Endometrial microvascular endothelial cells (primary cell): ENCODE results near the gene MAP3K14. TPM values are rescaled to one million over a fixed set of nuclear protein-coding genes. Genes with fewer than 3 reads are reported as not detected.

Experiments used
- in situ Hi-C: cut with HindIII; loops from 2 replicates; pipeline ENCODE4 v1.10.0; 2017; ENCODE audit warnings: low sequenced_read_pairs, low pct_unique_long_range_greater_than_20kb; ENCODE audit errors: inconsistent ontology term
- total RNA-seq: library from RNA; depleted of rRNA; stranded (reverse); fragments of >200 nt; gene quantifications from one replicate; pipeline ENCODE4 v1.2.3, GENCODE V29; 2015; ENCODE audit errors: inconsistent ontology term

Gene MAP3K14
- total RNA-seq, 1 donor from 2014 or later: 5.8 TPM

GRCh38 chr17:45341533-45342158 is 24.8 kb upstream of the MAP3K14 start:
- in situ Hi-C loops: no loop called here

- in situ Hi-C loops: no loop called here
Measured at GRCh38 chr17:45339646-45340605, 23.1 kb upstream of the MAP3K14 start.

GRCh38 chr17:45338996-45339535 is 22.2 kb upstream of the MAP3K14 start:
- in situ Hi-C loops: no loop called here

- in situ Hi-C loops: no loop called here
Measured at GRCh38 chr17:45338023-45338781, 21.4 kb upstream of the MAP3K14 start.

GRCh38 chr17:45336390-45337182 is 19.8 kb upstream of the MAP3K14 start:
- in situ Hi-C loops: no loop called here

- in situ Hi-C loops: no loop called here
Measured at GRCh38 chr17:45335721-45336120, 18.9 kb upstream of the MAP3K14 start.

- in situ Hi-C loops: no loop called here
Measured at GRCh38 chr17:45334701-45335677, 18.2 kb upstream of the MAP3K14 start.

- in situ Hi-C loops: no loop called here
Measured at GRCh38 chr17:45334231-45334630, 17.4 kb upstream of the MAP3K14 start.

GRCh38 chr17:45333702-45334092 is 16.9 kb upstream of the MAP3K14 start:
- in situ Hi-C loops: no loop called here

GRCh38 chr17:45332989-45333701 is 16.3 kb upstream of the MAP3K14 start:
- in situ Hi-C loops: no loop called here

- in situ Hi-C loops: no loop called here
Measured at GRCh38 chr17:45332505-45332904, 15.7 kb upstream of the MAP3K14 start.

GRCh38 chr17:45326626-45327025 is 9.8 kb upstream of the MAP3K14 start:
- in situ Hi-C loops: no loop called here

GRCh38 chr17:45325810-45326209 is 9.0 kb upstream of the MAP3K14 start:
- in situ Hi-C loops: no loop called here

- in situ Hi-C loops: no loop called here
Measured at GRCh38 chr17:45324336-45324735, 7.5 kb upstream of the MAP3K14 start.

GRCh38 chr17:45322168-45322567 is 5.3 kb upstream of the MAP3K14 start:
- in situ Hi-C loops: no loop called here

- in situ Hi-C loops: no loop called here
Measured at GRCh38 chr17:45320931-45321461, 4.2 kb upstream of the MAP3K14 start.
